ENCODE data around the gene KBTBD7. TPM values are rescaled to one million over a fixed set of nuclear protein-coding genes. Genes with fewer than 3 reads are reported as not detected.
"Not testable (repeated sequence)": the region's sequence is repeated elsewhere in the genome, so short reads cannot be mapped to it uniquely, and the experiment has no call there.

Gene KBTBD7
- total and polyA plus RNA-seq, 10 donors, result 2.8 to 14.9 (median 9.2) TPM

GRCh38 chr13:41179593-41180250 is 14.6 kb downstream of the KBTBD7 start:
- Histone ChIP-seq H3K36me3 (no peaks in the 10 kb centered on the region), H3K4me3 (no peak overlapping the region), H3K27me3 (replicated peaks in 1 of 7) (no peaks in the 10 kb centered on the region), H3K4me1 (peaks cover 0 to 6% (median 0%) of the 10 kb centered on the region in 6 donors), H3K9me3 (peaks cover 0 to 25% (median 23%) of the 10 kb centered on the region in 8 donors), H3K27ac (peak overlapping the region in 4 of 8 donors; percentile 15 to 88 (median 79))
- TF ChIP-seq POLR2AphosphoS5 (IDR thresholded peaks at IDR 0.05), result no peak
- TF ChIP-seq CTCF (IDR thresholded peaks at IDR 0.05 in 8 of 11, conservative IDR thresholded peaks at IDR 0.05 in 3 of 11), result no peak
- TF ChIP-seq POLR2A (IDR thresholded peaks at IDR 0.05), result no peak
- intact Hi-C loops (cut with DNase I; ENCODE audit: low total_unique reads), result no loop called here
- no peak for DNase-seq
- WGBS, 5 donors, result 71 to 87% (median 81%) methylated on average over 4 of the region's 4 CpGs

DNA sequence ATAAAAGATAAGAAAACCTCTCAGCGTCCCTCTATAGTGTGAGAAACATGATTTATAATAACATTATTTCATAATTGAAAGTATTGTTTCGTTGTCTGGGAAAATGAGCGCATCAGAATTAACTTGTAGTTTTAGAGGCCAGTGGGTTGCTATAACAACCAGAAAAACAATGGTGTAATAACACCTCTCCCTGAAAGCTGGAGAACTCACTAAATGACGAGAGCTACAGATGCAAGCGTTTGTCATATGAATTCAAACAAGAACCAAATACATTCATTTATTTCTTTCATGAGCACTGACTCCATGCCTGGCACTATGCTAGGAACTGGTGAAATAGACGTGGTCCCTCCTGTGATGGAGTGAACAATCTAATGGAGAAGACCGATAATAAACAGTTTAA is 16.3 kb downstream of the KBTBD7 start:
- DNase-seq, result no peak
- Histone ChIP-seq H3K9me3 (peaks cover 0 to 31% (median 29%) of the 10 kb centered on the region in 8 donors), H3K36me3 (no peaks in the 10 kb centered on the region), H3K27me3 (replicated peaks in 1 of 7) (no peaks in the 10 kb centered on the region), H3K27ac (peak overlapping the region in 7 of 8 donors; percentile 35 to 88 (median 72)), H3K4me3 (peak overlapping the region in 1 of 8 donors; percentile 46), H3K4me1 (peaks cover 0 to 6% (median 0%) of the 10 kb centered on the region in 6 donors)
- no peak for TF ChIP-seq CTCF (IDR thresholded peaks at IDR 0.05 in 8 of 11, conservative IDR thresholded peaks at IDR 0.05 in 3 of 11)
- no peak for TF ChIP-seq POLR2AphosphoS5 (IDR thresholded peaks at IDR 0.05)
- TF ChIP-seq POLR2A (IDR thresholded peaks at IDR 0.05), result no peak
- 55 to 91% (median 71%) methylated on average over 7 of the region's 7 CpGs for WGBS, 5 donors
- intact Hi-C loops (cut with DNase I; ENCODE audit: low total_unique reads), result no loop called here

GRCh38 chr13:41177616-41178015 is 16.8 kb downstream of the KBTBD7 start:
- Histone ChIP-seq H3K27ac (peak overlapping the region in 7 of 8 donors; percentile 35 to 88 (median 72)), H3K4me1 (peaks cover 0 to 6% (median 0%) of the 10 kb centered on the region in 6 donors)
- 17 to 39% (median 37%) methylated on average over 2 of the region's 2 CpGs for WGBS, 5 donors

DNA sequence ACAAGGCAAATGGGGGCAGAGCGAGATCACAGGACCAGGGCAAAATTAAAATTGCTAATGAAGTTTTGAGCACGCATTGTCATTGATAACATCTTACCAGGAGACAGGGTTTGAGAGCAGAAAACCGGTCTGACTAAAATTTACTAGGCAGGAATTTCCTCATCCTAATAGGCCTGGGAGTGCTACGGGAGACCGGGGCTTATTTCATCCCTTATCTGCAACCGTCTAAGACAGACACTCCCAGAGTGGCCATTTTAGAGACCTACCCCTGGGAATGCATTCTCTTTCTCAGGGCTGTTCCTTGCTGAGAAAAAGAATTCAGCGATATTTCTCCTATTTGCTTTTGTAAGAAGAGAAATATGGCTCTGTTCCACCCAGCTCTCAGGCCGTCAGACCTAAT is 18.8 kb downstream of the KBTBD7 start:
- H3K4me1 ChIP-seq; H3K27ac ChIP-seq; H3K4me3 ChIP-seq; H3K36me3 ChIP-seq; intact Hi-C loops (cut with DNase I; ENCODE audit: low total_unique reads); DNase-seq; H3K27me3 ChIP-seq (replicated peaks in 1 of 7): not testable (repeated sequence)
- H3K9me3 ChIP-seq, result peaks cover 0 to 31% (median 29%) of the 10 kb centered on the region in 8 donors
- WGBS, 5 donors, result 94 to 96% (median 95%) methylated on average over 8 of the region's 8 CpGs

More at GRCh38 chr13:41177616-41178015, 16.8 kb downstream of the KBTBD7 start:
- Histone ChIP-seq H3K9me3 (peaks cover 0 to 31% (median 29%) of the 10 kb centered on the region in 8 donors), H3K27me3 (replicated peaks in 1 of 7) (no peaks in the 10 kb centered on the region), H3K4me3 (peak overlapping the region in 1 of 8 donors; percentile 46), H3K36me3 (no peaks in the 10 kb centered on the region)
- no peak for DNase-seq
- TF ChIP-seq POLR2A (IDR thresholded peaks at IDR 0.05) (no peak), POLR2AphosphoS5 (IDR thresholded peaks at IDR 0.05) (no peak)
- intact Hi-C loops (cut with DNase I; ENCODE audit: low total_unique reads), result no loop called here

DNA sequence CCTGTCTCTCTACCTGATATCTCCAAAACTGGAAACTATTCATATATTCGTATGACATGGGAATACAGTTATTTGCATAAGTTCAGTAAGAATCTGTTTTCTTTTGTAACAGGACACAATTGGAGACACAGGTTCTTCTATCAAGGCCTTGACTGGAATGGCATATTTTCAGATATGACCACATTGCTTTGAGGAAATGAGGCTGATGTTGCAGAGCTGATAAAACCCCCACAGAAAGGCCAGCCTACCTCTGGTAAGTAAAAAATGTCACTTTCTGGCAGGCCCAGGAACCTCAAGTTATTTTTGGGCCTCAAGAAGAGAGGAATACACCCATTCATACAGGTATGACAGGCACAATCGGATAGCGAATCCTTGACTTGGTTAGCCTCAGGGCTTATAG is 32.2 kb downstream of the KBTBD7 start:
- no peak for DNase-seq
- Histone ChIP-seq H3K4me1 (no peaks in the 10 kb centered on the region), H3K27ac (no peak overlapping the region), H3K9me3 (no peaks in the 10 kb centered on the region), H3K27me3 (replicated peaks in 1 of 7) (no peaks in the 10 kb centered on the region), H3K4me3 (no peak overlapping the region), H3K36me3 (peaks cover 0 to 8% (median 0%) of the 10 kb centered on the region in 6 donors)
- intact Hi-C loops (cut with DNase I; ENCODE audit: low total_unique reads), result no loop called here
- TF ChIP-seq CTCF (IDR thresholded peaks at IDR 0.05 in 8 of 11, conservative IDR thresholded peaks at IDR 0.05 in 3 of 11), result no peak
- TF ChIP-seq POLR2AphosphoS5 (IDR thresholded peaks at IDR 0.05), result no peak
- no peak for TF ChIP-seq POLR2A (IDR thresholded peaks at IDR 0.05)
- 91 to 96% (median 93%) methylated on average over 3 of the region's 3 CpGs for WGBS, 5 donors

Measured in spleen (tissue), 11 donors.